SU-DHL-6 (cell line): Measurements from ENCODE around the gene ADAMTS14.

ENCODE experiments used
- CTCF ChIP-seq: fragments of 200-600 bp; sonication (generic); IDR thresholded peaks from one replicate; pipeline ENCODE4 v1.5.1; 2017; ENCODE audit warnings: antibody characterized with exemption, mild to moderate bottlenecking, low read length, moderate library complexity; ENCODE audit not compliant: insufficient read depth, poor library complexity, severe bottlenecking
- EZH2phosphoT487 ChIP-seq: fragments of 200-600 bp; sonication (generic), shearing (Covaris generic); conservative IDR thresholded peaks from 2 replicates; pipeline ENCODE4 v1.6.1; 2018; ENCODE audit warnings: mild to moderate bottlenecking, antibody characterized with exemption, low read length, moderate library complexity, mixed read lengths

GRCh38 chr10:70782086-70782745, 109.9 kb downstream of the ADAMTS14 start:
- TF ChIP-seq CTCF: no peak
- TF ChIP-seq EZH2phosphoT487: no peak
